GM15510 (cell line): ENCODE measurements around the gene KIF16B.

Experiments used
- POLR2A ChIP-seq: IDR thresholded peaks from 3 replicates; pipeline ENCODE4 v1.6.1; 2011; ENCODE audit warnings: borderline replicate concordance; ENCODE audit not compliant: insufficient read length; ENCODE audit errors: extremely low read depth

Gene KIF16B

GRCh38 chr20:16573001-16573965 is at the start of gene KIF16B:
Gene KIF16B, minus strand, starts transcription at chr20:16573448. Its CDS starts 173 bp downstream, at chr20:16573275.
- peak; percentile 49 for TF ChIP-seq POLR2A

GRCh38 chr20:16622501-16622900 is 49.3 kb upstream of the KIF16B start:
- no peak for TF ChIP-seq POLR2A

- TF ChIP-seq POLR2A = no peak
These were observed 48.3 kb upstream of the KIF16B start for GRCh38 chr20:16621435-16622141.

GRCh38 chr20:16620961-16621360 is 47.7 kb upstream of the KIF16B start:
- TF ChIP-seq POLR2A = no peak

GRCh38 chr20:16619953-16620352 is 46.7 kb upstream of the KIF16B start:
- no peak for TF ChIP-seq POLR2A

GRCh38 chr20:16617056-16617455 is 43.8 kb upstream of the KIF16B start:
- no peak for TF ChIP-seq POLR2A

- no peak for TF ChIP-seq POLR2A
These were observed 43.1 kb upstream of the KIF16B start for GRCh38 chr20:16616317-16616716.

GRCh38 chr20:16615199-16615598 is 42.0 kb upstream of the KIF16B start:
- no peak for TF ChIP-seq POLR2A

- no peak for TF ChIP-seq POLR2A
These were observed 40.7 kb upstream of the KIF16B start for GRCh38 chr20:16613954-16614353.

- no peak for TF ChIP-seq POLR2A
These were observed 39.5 kb upstream of the KIF16B start for GRCh38 chr20:16612706-16613105.

- no peak for TF ChIP-seq POLR2A
These were observed 38.6 kb upstream of the KIF16B start for GRCh38 chr20:16611817-16612216.

GRCh38 chr20:16609066-16609465 is 35.8 kb upstream of the KIF16B start:
- no peak for TF ChIP-seq POLR2A

GRCh38 chr20:16608277-16608650 is 35.0 kb upstream of the KIF16B start:
- no peak for TF ChIP-seq POLR2A

GRCh38 chr20:16607364-16608276 is 34.4 kb upstream of the KIF16B start:
- no peak for TF ChIP-seq POLR2A
